Lung (tissue), 12 donors: ENCODE results near the gene TCF20. TPM values are rescaled to one million over a fixed set of nuclear protein-coding genes. Genes with fewer than 3 reads are reported as not detected.

Experiments used
- ATAC-seq: fragments of 200-7000 bp; cut with Tn5 transposase; one replicate; pipeline ENCODE4 v1.9.1; 2020; ENCODE audit warnings: moderate number of reproducible peaks; ENCODE audit not compliant: insufficient read depth, low FRiP score
- DNase-seq, 3 donors: peaks; one replicate each; pipeline ENCODE4 v3.0.0-alpha.2; 2013 to 2017
- H3K27ac ChIP-seq, 2 donors: one replicate each; pipeline ENCODE4 v1.5.1; 2013; ENCODE audit warnings: mild to moderate bottlenecking in 2 of 2, moderate library complexity in 2 of 2, control low read depth in 1 of 2, inconsistent platforms in 1 of 2, low read depth in 1 of 2, low read length in 1 of 2
- H3K27me3 ChIP-seq, 3 donors: one replicate each; pipeline ENCODE4 v1.5.1; 2013; ENCODE audit warnings: low read length in 2 of 3; ENCODE audit not compliant: control insufficient read depth in 3 of 3, insufficient read depth in 3 of 3
- H3K36me3 ChIP-seq, 4 donors: one replicate each; pipeline ENCODE4 v1.5.1; 2013; ENCODE audit warnings: low read length in 4 of 4, mild to moderate bottlenecking in 1 of 4, moderate library complexity in 1 of 4; ENCODE audit not compliant: control insufficient read depth in 4 of 4, insufficient read depth in 4 of 4
- H3K4me1 ChIP-seq, 5 donors: one replicate each; pipeline ENCODE4 v1.5.1; 2013; ENCODE audit warnings: low read length in 5 of 5, mild to moderate bottlenecking in 2 of 5, moderate library complexity in 1 of 5; ENCODE audit not compliant: control insufficient read depth in 5 of 5, insufficient read depth in 5 of 5
- H3K4me3 ChIP-seq: one replicate; pipeline ENCODE4 v1.5.1; 2013; ENCODE audit warnings: mild to moderate bottlenecking, control low read depth, moderate library complexity
- H3K9ac ChIP-seq, 2 donors: one replicate each; pipeline ENCODE4 v1.5.1; 2013; ENCODE audit warnings: low read length in 2 of 2, control low read depth in 1 of 2; ENCODE audit not compliant: insufficient read depth in 1 of 2
- H3K9me3 ChIP-seq, 4 donors: one replicate each; pipeline ENCODE4 v1.5.1; 2013; ENCODE audit warnings: low read length in 3 of 4, mild to moderate bottlenecking in 1 of 4, moderate library complexity in 1 of 4; ENCODE audit not compliant: control insufficient read depth in 4 of 4, insufficient read depth in 3 of 4
- CTCF ChIP-seq: IDR thresholded peaks from 2 replicates; pipeline ENCODE4 v1.5.1; 2012; ENCODE audit warnings: mild to moderate bottlenecking; ENCODE audit errors: control extremely low read depth, extremely low read depth
- WGBS, 2 donors: extraction: QIAGEN DNeasy Blood & Tissue Kit; methylation state at CpG; one replicate each; pipeline ENCODE4 v1.1.7; 2013; 5-methylcytosine and 5-hydroxymethylcytosine counted together
- polyA plus RNA-seq, 2 donors: library from polyadenylated mRNA; stranded (reverse); fragments of 200-250 nt; gene quantifications; one replicate each; pipeline ENCODE4 v1.2.1, GENCODE V29; 2013
- total RNA-seq, 2 donors: library from RNA; depleted of rRNA in 1 of 2; stranded (reverse); fragments of >200 nt in 1 of 2; gene quantifications; one replicate each; pipeline ENCODE4 v1.2.1, GENCODE V29; 2014 to 2021
- donor health status: control.
- donor health status: control.
- donor health status: Bipolar disorder and iron deficiency.
- donor health status: healthy.
- donor health status: DM: yes; HTN: yes; CAD: no.

Gene TCF20
- total and polyA plus RNA-seq, 4 donors, result 9.7 to 41.5 (median 22.7) TPM

- H3K36me3 ChIP-seq, result no peaks in the 10 kb centered on the region
- H3K4me1 ChIP-seq, result peaks cover 3 to 16% (median 9%) of the 10 kb centered on the region in 5 donors
- no peaks in the 10 kb centered on the region for H3K9me3 ChIP-seq
- no peak overlapping the region for H3K27ac ChIP-seq
- peak overlapping the region in 1 of 2 donors; percentile 7 for H3K9ac ChIP-seq
- H3K27me3 ChIP-seq, result no peaks in the 10 kb centered on the region
- no peak for TF ChIP-seq CTCF
- WGBS, 2 donors, result 61 to 92% methylated on average over 6 of the region's 6 CpGs
- no peak overlapping the region for H3K4me3 ChIP-seq
- DNase-seq (peak in 2 of 3 donors; percentile 22 to 56), ATAC-seq (peak; percentile 53)
Observed at GRCh38 chr22:42229455-42230149, 40.9 kb downstream of the TCF20 start.

GRCh38 chr22:42228483-42228882, 42.0 kb downstream of the TCF20 start:
- H3K9me3 ChIP-seq, result no peaks in the 10 kb centered on the region
- DNase-seq (no peak), ATAC-seq (no peak)
- H3K4me3 ChIP-seq, result no peak overlapping the region
- H3K4me1 ChIP-seq, result peaks cover 3 to 16% (median 9%) of the 10 kb centered on the region in 5 donors
- WGBS, 2 donors, result 87 to 97% methylated on average over 4 of the region's 4 CpGs
- no peak for TF ChIP-seq CTCF
- no peaks in the 10 kb centered on the region for H3K27me3 ChIP-seq
- H3K27ac ChIP-seq, result no peak overlapping the region
- no peaks in the 10 kb centered on the region for H3K36me3 ChIP-seq
- H3K9ac ChIP-seq, result no peak overlapping the region

GRCh38 chr22:42227435-42227834, 43.0 kb downstream of the TCF20 start:
- TF ChIP-seq CTCF, result no peak
- Histone ChIP-seq H3K27me3 (no peaks in the 10 kb centered on the region), H3K36me3 (no peaks in the 10 kb centered on the region), H3K27ac (no peak overlapping the region), H3K9ac (no peak overlapping the region), H3K9me3 (no peaks in the 10 kb centered on the region), H3K4me3 (no peak overlapping the region), H3K4me1 (peaks cover 3 to 16% (median 9%) of the 10 kb centered on the region in 5 donors)
- no peak for DNase-seq
- no peak for ATAC-seq
- WGBS, 2 donors, result 65 to 84% methylated on average over 3 of the region's 3 CpGs
